ENCODE data around the gene IMMP2L. TPM values are rescaled to one million over a fixed set of nuclear protein-coding genes. Genes with fewer than 3 reads are reported as not detected.

The IMMP2L gene
- total and polyA plus RNA-seq, 4 donors: 9.2 to 34.7 (median 11.1) TPM

- no peak overlapping the region for H3K27ac ChIP-seq (ENCODE audit: low read depth in 1 of 2, low read length in 1 of 2)
- H3K9me3 ChIP-seq (ENCODE audit: control insufficient read depth in 4 of 4, insufficient read depth in 3 of 4, low read length in 3 of 4): peaks cover 0 to 2% (median 0%) of the 10 kb centered on the region in 4 donors
- no peak for DNase-seq
- TF ChIP-seq CTCF (IDR thresholded peaks at IDR 0.05; ENCODE audit: control extremely low read depth, extremely low read depth): no peak
- H3K27me3 ChIP-seq (ENCODE audit: control insufficient read depth in 3 of 3, insufficient read depth in 3 of 3, low read length in 2 of 3): no peaks in the 10 kb centered on the region
- H3K4me3 ChIP-seq: no peak overlapping the region
- H3K9ac ChIP-seq (ENCODE audit: insufficient read depth in 1 of 2, low read length in 2 of 2): no peak overlapping the region
- 94 to 100% methylated on average over 1 of the region's 1 CpG for WGBS, 2 donors
- H3K4me1 ChIP-seq (ENCODE audit: control insufficient read depth in 5 of 5, insufficient read depth in 5 of 5, low read length in 5 of 5): peaks cover 0 to 2% (median 0%) of the 10 kb centered on the region in 5 donors
- ATAC-seq (ENCODE audit: insufficient read depth, low FRiP score): no peak
- no peaks in the 10 kb centered on the region for H3K36me3 ChIP-seq (ENCODE audit: control insufficient read depth in 4 of 4, insufficient read depth in 4 of 4, low read length in 4 of 4)
Observed at GRCh38 chr7:111150709-111151108, 411.6 kb downstream of the IMMP2L start.

- Histone ChIP-seq H3K4me1 (ENCODE audit: control insufficient read depth in 5 of 5, insufficient read depth in 5 of 5, low read length in 5 of 5) (peaks cover 0 to 2% (median 0%) of the 10 kb centered on the region in 5 donors), H3K4me3 (no peak overlapping the region), H3K36me3 (ENCODE audit: control insufficient read depth in 4 of 4, insufficient read depth in 4 of 4, low read length in 4 of 4) (no peaks in the 10 kb centered on the region), H3K27ac (ENCODE audit: low read depth in 1 of 2, low read length in 1 of 2) (no peak overlapping the region), H3K9me3 (ENCODE audit: control insufficient read depth in 4 of 4, insufficient read depth in 3 of 4, low read length in 3 of 4) (peaks cover 0 to 2% (median 0%) of the 10 kb centered on the region in 4 donors), H3K9ac (ENCODE audit: insufficient read depth in 1 of 2, low read length in 2 of 2) (no peak overlapping the region), H3K27me3 (ENCODE audit: control insufficient read depth in 3 of 3, insufficient read depth in 3 of 3, low read length in 2 of 3) (no peaks in the 10 kb centered on the region)
- no peak for TF ChIP-seq CTCF (IDR thresholded peaks at IDR 0.05; ENCODE audit: control extremely low read depth, extremely low read depth)
- no peak for DNase-seq
- ATAC-seq (ENCODE audit: insufficient read depth, low FRiP score): no peak
- WGBS, 2 donors: 87 to 90% methylated on average over 6 of the region's 6 CpGs
Observed at GRCh38 chr7:111147708-111148533, 414.4 kb downstream of the IMMP2L start.

GRCh38 chr7:111146136-111146535 is 416.2 kb downstream of the IMMP2L start:
- DNase-seq: no peak
- ATAC-seq (ENCODE audit: insufficient read depth, low FRiP score): no peak
- Histone ChIP-seq H3K4me1 (ENCODE audit: control insufficient read depth in 5 of 5, insufficient read depth in 5 of 5, low read length in 5 of 5) (peaks cover 0 to 2% (median 0%) of the 10 kb centered on the region in 5 donors), H3K36me3 (ENCODE audit: control insufficient read depth in 4 of 4, insufficient read depth in 4 of 4, low read length in 4 of 4) (no peaks in the 10 kb centered on the region), H3K27me3 (ENCODE audit: control insufficient read depth in 3 of 3, insufficient read depth in 3 of 3, low read length in 2 of 3) (no peaks in the 10 kb centered on the region), H3K4me3 (no peak overlapping the region), H3K27ac (ENCODE audit: low read depth in 1 of 2, low read length in 1 of 2) (no peak overlapping the region), H3K9ac (ENCODE audit: insufficient read depth in 1 of 2, low read length in 2 of 2) (no peak overlapping the region), H3K9me3 (ENCODE audit: control insufficient read depth in 4 of 4, insufficient read depth in 3 of 4, low read length in 3 of 4) (peaks cover 0 to 2% (median 0%) of the 10 kb centered on the region in 4 donors)
- no peak for TF ChIP-seq CTCF (IDR thresholded peaks at IDR 0.05; ENCODE audit: control extremely low read depth, extremely low read depth)

All from lung (tissue), 12 donors.